SU-DHL-6 (cell line): ENCODE results near the gene JOSD1.

Experiments
- CTCF ChIP-seq: fragments of 200-600 bp; sonication (generic); IDR thresholded peaks from one replicate; pipeline ENCODE4 v1.5.1; 2017; ENCODE audit warnings: antibody characterized with exemption, mild to moderate bottlenecking, low read length, moderate library complexity; ENCODE audit not compliant: insufficient read depth, poor library complexity, severe bottlenecking
- EZH2phosphoT487 ChIP-seq: fragments of 200-600 bp; sonication (generic), shearing (Covaris generic); conservative IDR thresholded peaks from 2 replicates; pipeline ENCODE4 v1.6.1; 2018; ENCODE audit warnings: mild to moderate bottlenecking, antibody characterized with exemption, low read length, moderate library complexity, mixed read lengths

- TF ChIP-seq CTCF = no peak
- TF ChIP-seq EZH2phosphoT487 = no peak
Measured at GRCh38 chr22:38713921-38714320, 13.2 kb upstream of the JOSD1 start.
